Adrenal gland (tissue), 12 donors: ENCODE measurements around the gene LRRN4. TPM values are rescaled to one million over a fixed set of nuclear protein-coding genes. Genes with fewer than 3 reads are reported as not detected.

ENCODE experiments used
- DNase-seq, 7 donors: peaks; one replicate each; pipeline ENCODE4 v3.0.0-alpha.2; 2019 to 2020
- H3K27ac ChIP-seq, 5 donors: fragments of 200-600 bp; sonication (generic) in 4 of 5; 1 replicate in 3 of 5; 2 replicates in 2 of 5; pipeline versions ENCODE4 v1.5.1 to v1.8.0; 2016 to 2020; ENCODE audit warnings: mild to moderate bottlenecking in 1 of 5
- H3K27me3 ChIP-seq: fragments of 200-600 bp; 2 replicates; pipeline ENCODE4 v1.8.0; 2021
- H3K36me3 ChIP-seq, 2 donors: fragments of 200-600 bp; replicated peaks in 1 of 2; 1 replicate in 1 of 2; 2 replicates in 1 of 2; pipeline versions ENCODE4 v1.5.1 to v1.8.0; 2018 to 2022
- H3K4me1 ChIP-seq, 2 donors: fragments of 200-600 bp; replicated peaks in 1 of 2; 1 replicate in 1 of 2; 2 replicates in 1 of 2; pipeline versions ENCODE4 v1.5.1 to v1.8.0; 2018 to 2021
- H3K4me3 ChIP-seq, 4 donors: fragments of 200-600 bp; sonication (generic) in 3 of 4; one replicate each; pipeline ENCODE4 v1.5.1; 2016 to 2018
- H3K9me3 ChIP-seq, 3 donors: fragments of 200-600 bp; sonication (generic) in 1 of 3; replicated peaks in 1 of 3; 1 replicate in 2 of 3; 2 replicates in 1 of 3; pipeline versions ENCODE4 v1.5.1 to v1.8.0; 2016 to 2021
- CTCF ChIP-seq, 6 experiments: fragments of 450-650 bp in 4 of 6; fragments of 200-600 bp in 2 of 6; sonication (generic) in 1 of 6; IDR thresholded peaks; 1 replicate in 5 of 6; 2 replicates in 1 of 6; pipeline versions ENCODE4 v1.5.1 to v1.8.0; 2016 to 2021; ENCODE audit warnings: antibody characterized with exemption in 6 of 6, mild to moderate bottlenecking in 2 of 6, moderate library complexity in 1 of 6
- POLR2A ChIP-seq, 2 donors: fragments of 450-650 bp; IDR thresholded peaks; one replicate each; pipeline ENCODE4 v1.6.1; 2017; ENCODE audit warnings: antibody characterized with exemption in 2 of 2, mild to moderate bottlenecking in 2 of 2, moderate library complexity in 1 of 2
- WGBS, 4 donors: extraction: QIAGEN DNeasy Blood & Tissue Kit in 2 of 4; methylation state at CpG; one replicate each; pipeline versions ENCODE4 v1.1.5 to v1.1.7; 2013 to 2017; 5-methylcytosine and 5-hydroxymethylcytosine counted together
- intact Hi-C, 2 donors: fragments of 100-400 bp; cut with DNase I; formaldehyde crosslinking; loops; one replicate each; pipeline versions ENCODE4 v1.14.1 to v1.15.0; 2022 to 2023
- polyA plus RNA-seq, 3 donors: library from polyadenylated mRNA; stranded (reverse); fragments of 200-250 nt in 2 of 3; fragments of 350-450 nt in 1 of 3; fragmentation: Illumina TruSeq in 1 of 3; extraction: RNeasy Lipid Tissue Mini Kit (QIAGEN cat#74804) in 1 of 3; gene quantifications; one replicate each; pipeline ENCODE4 v1.2.3, GENCODE V29; 2013 to 2014
- total RNA-seq, 9 donors: library from RNA; depleted of rRNA in 4 of 9; stranded (reverse); fragments of >200 nt in 4 of 9; fragments of 120-200 nt in 1 of 9; fragmentation: NEBNext Ultra II Directional in 1 of 9; extraction: Animal tissue kit (Norgen Biotek cat#: 25700) in 1 of 9; gene quantifications; one replicate each; pipeline versions ENCODE4 v1.1.0 to v1.2.4, GENCODE V29; 2013 to 2023
- donor health status: healthy with polysubstance abuse.
- donor health status: Bipolar disorder and iron deficiency.
- donor health status: DM: yes; HTN: yes; CAD: no.
- donor health status: DM: no; HTN: no; CAD: no.
- donor health status: DM: no; HTN: no; CAD: no.
- donor health status: DM: yes; HTN: yes; CAD: no.

The LRRN4 gene
- total and polyA plus RNA-seq, 12 donors = 0.07 to 0.17 (median 0.11) TPM; not detected in 9

DNA sequence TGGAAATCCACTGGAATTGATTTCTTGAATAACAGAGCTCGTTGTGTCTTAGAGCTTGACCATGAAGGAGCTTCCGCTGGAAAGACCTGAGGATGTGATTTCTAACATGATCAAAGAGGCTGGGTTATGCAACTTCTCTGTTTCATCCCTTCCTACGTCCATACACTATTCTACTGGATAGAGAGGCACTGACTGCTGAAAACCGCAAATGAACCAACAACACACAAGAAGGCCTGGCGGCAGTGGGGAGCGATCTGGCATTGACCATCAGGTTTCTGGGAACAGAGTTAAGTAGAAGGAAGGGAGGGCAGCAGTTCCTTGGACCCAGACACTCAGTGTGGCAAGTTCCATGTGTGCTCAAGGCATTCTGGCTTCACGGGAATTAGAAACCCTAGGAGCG is 13.3 kb downstream of the LRRN4 start:
- H3K4me3 ChIP-seq = no peak overlapping the region
- intact Hi-C loops = no loop called here
- H3K4me1 ChIP-seq = no peaks in the 10 kb centered on the region
- no peaks in the 10 kb centered on the region for H3K27me3 ChIP-seq
- TF ChIP-seq POLR2A (IDR thresholded peaks at IDR 0.05) = no peak
- no peak for TF ChIP-seq CTCF (IDR thresholded peaks at IDR 0.05)
- no peak overlapping the region for H3K27ac ChIP-seq
- WGBS, 4 donors = 91 to 94% (median 94%) methylated on average over 8 of the region's 8 CpGs
- no peaks in the 10 kb centered on the region for H3K9me3 ChIP-seq
- no peak for DNase-seq
- peaks cover 0 to 61% of the 10 kb centered on the region in 2 donors for H3K36me3 ChIP-seq

GRCh38 chr20:6039766-6040165 is 14.1 kb downstream of the LRRN4 start:
- TF ChIP-seq POLR2A (IDR thresholded peaks at IDR 0.05) (no peak), CTCF (IDR thresholded peaks at IDR 0.05) (no peak)
- WGBS, 4 donors = 93 to 96% (median 94%) methylated on average over 5 of the region's 5 CpGs
- intact Hi-C loops = no loop called here
- Histone ChIP-seq H3K9me3 (no peaks in the 10 kb centered on the region), H3K4me1 (peaks cover 0 to 5% of the 10 kb centered on the region in 2 donors), H3K4me3 (no peak overlapping the region), H3K36me3 (peaks cover 0 to 67% of the 10 kb centered on the region in 2 donors), H3K27ac (no peak overlapping the region), H3K27me3 (no peaks in the 10 kb centered on the region)
- DNase-seq = no peak

GRCh38 chr20:6038256-6038655 is 15.6 kb downstream of the LRRN4 start:
- no peaks in the 10 kb centered on the region for H3K9me3 ChIP-seq
- peaks cover 15 to 19% of the 10 kb centered on the region in 2 donors for H3K4me1 ChIP-seq
- DNase-seq = no peak
- H3K27me3 ChIP-seq = no peaks in the 10 kb centered on the region
- H3K27ac ChIP-seq = no peak overlapping the region
- no peak overlapping the region for H3K4me3 ChIP-seq
- intact Hi-C loops = no loop called here
- WGBS, 4 donors = 86 to 95% (median 92%) methylated on average over 3 of the region's 3 CpGs
- peaks cover 0 to 78% of the 10 kb centered on the region in 2 donors for H3K36me3 ChIP-seq
- no peak for TF ChIP-seq POLR2A (IDR thresholded peaks at IDR 0.05)
- no peak for TF ChIP-seq CTCF (IDR thresholded peaks at IDR 0.05)

DNA sequence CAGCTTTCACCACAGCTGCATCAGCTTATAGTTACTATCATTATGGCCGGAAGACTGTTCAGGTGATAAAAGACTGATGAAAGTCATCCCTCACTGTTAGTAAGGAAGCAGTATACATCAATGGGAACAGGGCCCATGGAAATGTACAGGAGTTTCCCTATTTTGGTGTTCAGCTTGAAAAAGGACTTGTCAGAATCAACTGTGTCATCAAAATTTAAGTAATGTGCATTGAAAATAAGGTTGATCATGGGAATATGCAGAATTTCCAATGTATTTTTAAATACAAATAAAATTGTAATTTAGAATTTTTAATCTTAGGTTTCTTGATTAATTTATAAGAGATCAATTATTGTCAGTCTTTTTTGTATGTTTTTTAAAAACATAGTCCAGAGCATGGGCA is 16.8 kb downstream of the LRRN4 start:
- Histone ChIP-seq H3K4me1 (peaks cover 15 to 21% of the 10 kb centered on the region in 2 donors), H3K27me3 (no peaks in the 10 kb centered on the region)
- TF ChIP-seq POLR2A (IDR thresholded peaks at IDR 0.05) (no peak), CTCF (IDR thresholded peaks at IDR 0.05) (no peak)

More for the DNA sequence above, 16.8 kb downstream of the LRRN4 start:
- WGBS, 4 donors = 88 to 98% (median 94%) methylated on average over 1 of the region's 1 CpG
- H3K27ac ChIP-seq = no peak overlapping the region
- intact Hi-C loops = no loop called here
- peaks cover 0 to 76% of the 10 kb centered on the region in 2 donors for H3K36me3 ChIP-seq
- no peak for DNase-seq
- no peak overlapping the region for H3K4me3 ChIP-seq
- H3K9me3 ChIP-seq = no peaks in the 10 kb centered on the region
